ENCODE results near the gene RABGAP1L. TPM values are rescaled to one million over a fixed set of nuclear protein-coding genes. Genes with fewer than 3 reads are reported as not detected.

Gene RABGAP1L
- total and polyA plus RNA-seq, 2 donors (not counting 3 experiments of a cell fraction or from before 2014, with no cell fraction given), result 6.4 to 22.2 TPM

- Histone ChIP-seq H3K9ac (replicated peaks; ENCODE audit: extremely low read depth, insufficient read depth, low read length) (no peak overlapping the region), H3K9me1 (replicated peaks; ENCODE audit: control insufficient read depth, extremely low read depth, insufficient read depth, low read length) (no peaks in the 10 kb centered on the region), H2AFZ (ENCODE audit: low read depth, low read length) (no peak overlapping the region), H3K27ac (ENCODE audit: insufficient read depth, low read depth, low read length) (no peak overlapping the region), H3K4me2 (ENCODE audit: insufficient read depth, low read length) (no peak overlapping the region), H3K9me3 (replicated peaks; ENCODE audit: control insufficient read depth, insufficient read depth, low read length) (no peaks in the 10 kb centered on the region), H3K27me3 (ENCODE audit: control insufficient read depth in 2 of 2, insufficient read depth in 2 of 2, low read length in 2 of 2) (no peaks in the 10 kb centered on the region), H4K20me1 (replicated peaks; ENCODE audit: control insufficient read depth, extremely low read depth, insufficient read depth, low read length) (no peaks in the 10 kb centered on the region), H3K4me1 (ENCODE audit: control insufficient read depth, extremely low read depth, insufficient read depth, low read length) (no peaks in the 10 kb centered on the region), H3K79me2 (ENCODE audit: control insufficient read depth, insufficient read depth, low read length) (no peaks in the 10 kb centered on the region), H3K36me3 (ENCODE audit: control insufficient read depth in 2 of 2, extremely low read depth in 1 of 2, insufficient read depth in 2 of 2, low read length in 2 of 2) (no peaks in the 10 kb centered on the region), H3K4me3 (replicated peaks in 1 of 3; ENCODE audit: insufficient read depth in 1 of 3, low read depth in 1 of 3, low read length in 3 of 3) (no peak overlapping the region)
- intact Hi-C loops (cut with micrococcal nuclease) (no loop called here), dilution Hi-C loops (cut with MboI; ENCODE audit: extremely low pct_ligation_motif_present, low sequenced_read_pairs) (no loop called here)
- FAIRE-seq, result no peak
- BruUV-seq (replicated peaks), result no TSS peak
- TF ChIP-seq MYC (IDR thresholded peaks at IDR 0.05; ENCODE audit: low read depth, low read length) (no peak), POLR2A (IDR thresholded peaks at IDR 0.05; ENCODE audit: low read depth, low read length) (no peak), MAX (IDR thresholded peaks at IDR 0.05; ENCODE audit: insufficient read depth, insufficient read length) (no peak), FOS (IDR thresholded peaks at IDR 0.05; ENCODE audit: borderline replicate concordance, insufficient read depth, low read length) (no peak), CTCF (IDR thresholded peaks at IDR 0.05; ENCODE audit: extremely low read depth in 1 of 2, insufficient read depth in 1 of 2, low read depth in 1 of 2, low read length in 2 of 2) (no peak), POLR2AphosphoS5 (IDR thresholded peaks at IDR 0.05; ENCODE audit: insufficient read depth, low read depth, low read length) (no peak), JUN (IDR thresholded peaks at IDR 0.05; ENCODE audit: borderline replicate concordance, insufficient read depth, insufficient read length, low read depth) (no peak)
- CTCF ChIA-PET, result interaction anchor here (1.6 to 6.7 kb wide), 2 partner anchors 12 to 13 kb away, joined by 3 to 63 read pairs; no protein-coding TSS in a partner anchor
- DNase-seq (ENCODE audit: low read depth, low spot score), result no peak
- POLR2A ChIA-PET, result no interaction called here
Measured at GRCh38 chr1:174274452-174274851, 115.1 kb downstream of the RABGAP1L start.

All from endothelial cell of umbilical vein (primary cell).